HEK293 (cell line): ENCODE results near the gene LAMC3.
A peak's percentile ranks its signal among the peaks of the same experiment; 100 is the strongest.

ENCODE experiments used
- CTCF ChIA-PET: fragments of 350-600 bp; formaldehyde crosslinking; extraction: SDS; loops from one replicate; lab custom pipeline; 2021; ENCODE audit warnings: antibody characterized with exemption; lab: Yijun Ruan, JAX
- POLR2A ChIA-PET: fragments of 300-600 bp; formaldehyde crosslinking; extraction: SDS; loops from one replicate; lab custom pipeline; 2020; ENCODE audit warnings: antibody characterized with exemption, inconsistent platforms; lab: Yijun Ruan, JAX
- H3K27ac ChIP-seq: fragments of 200-500 bp; sonication (Bioruptor generic); 2 replicates; pipeline ENCODE4 v1.5.1; 2014; ENCODE audit warnings: low read depth, low read length, control low read depth, inconsistent platforms; ENCODE audit errors: extremely low read depth
- H3K36me3 ChIP-seq, 2 experiments: fragments of 200-500 bp in 1 of 2; sonication (Bioruptor generic) in 1 of 2; 1 replicate in 1 of 2; 2 replicates in 1 of 2; pipeline ENCODE4 v1.5.1; 2014 to 2017; ENCODE audit warnings: inconsistent platforms in 2 of 2, low read length in 2 of 2; ENCODE audit not compliant: control insufficient read depth in 2 of 2, insufficient read depth in 1 of 2
- H3K4me1 ChIP-seq: fragments of 200-500 bp; sonication (Bioruptor generic); 2 replicates; pipeline ENCODE4 v1.5.1; 2014; ENCODE audit warnings: mild to moderate bottlenecking, low read length, inconsistent platforms; ENCODE audit not compliant: control insufficient read depth, insufficient read depth
- H3K4me3 ChIP-seq: 2 replicates; pipeline ENCODE4 v1.5.1; 2011; ENCODE audit warnings: low read depth, mild to moderate bottlenecking, control low read depth, low read length, moderate library complexity
- H3K9me3 ChIP-seq: fragments of 200-500 bp; sonication (Bioruptor generic); 2 replicates; pipeline ENCODE4 v1.5.1; 2014; ENCODE audit warnings: low read depth, low read length, inconsistent platforms; ENCODE audit not compliant: control insufficient read depth, insufficient read depth
- EGR2 ChIP-seq: fragments of 450-650 bp; formaldehyde crosslinking; IDR thresholded peaks from 2 replicates; pipeline ENCODE4 v1.5.1; 2016; ENCODE audit warnings: low read depth, missing biosample characterization, missing genetic modification characterization
- GLI2 ChIP-seq: fragments of 450-650 bp; formaldehyde crosslinking; IDR thresholded peaks from 2 replicates; pipeline ENCODE4; 2017; ENCODE audit warnings: missing biosample characterization, missing genetic modification characterization, low read depth, borderline replicate concordance
- KLF17 ChIP-seq: fragments of 450-650 bp; formaldehyde crosslinking; IDR thresholded peaks from 2 replicates; pipeline ENCODE4 v1.5.1; 2016; ENCODE audit warnings: missing biosample characterization, missing genetic modification characterization
- MYNN ChIP-seq: fragments of 450-650 bp; formaldehyde crosslinking; IDR thresholded peaks from 2 replicates; pipeline ENCODE4 v1.5.1; 2016; ENCODE audit warnings: missing biosample characterization, missing genetic modification characterization, borderline replicate concordance
- SCRT2 ChIP-seq: fragments of 450-650 bp; formaldehyde crosslinking; IDR thresholded peaks from 2 replicates; pipeline ENCODE4 v1.5.1; 2016; ENCODE audit warnings: missing biosample characterization, missing genetic modification characterization
- SETDB1 ChIP-seq: IDR thresholded peaks from one replicate; pipeline ENCODE4 v1.6.1; 2017; ENCODE audit warnings: mild to moderate bottlenecking, low read length, moderate library complexity, mixed read lengths; ENCODE audit not compliant: insufficient read length
- ZBTB26 ChIP-seq: fragments of 450-650 bp; formaldehyde crosslinking; optimal IDR thresholded peaks from 2 replicates; pipeline ENCODE3; 2016; ENCODE audit warnings: missing biosample characterization, mild to moderate bottlenecking, missing genetic modification characterization
- ZFHX2 ChIP-seq: fragments of 450-650 bp; formaldehyde crosslinking; conservative IDR thresholded peaks from 2 replicates; pipeline ENCODE4 v1.5.1; 2016; ENCODE audit warnings: missing biosample characterization, missing genetic modification characterization
- ZFP37 ChIP-seq: fragments of 450-650 bp; formaldehyde crosslinking; IDR thresholded peaks from 2 replicates; pipeline ENCODE4 v1.5.1; 2016; ENCODE audit warnings: missing biosample characterization, missing genetic modification characterization
- ZNF133 ChIP-seq: fragments of 450-650 bp; formaldehyde crosslinking; IDR thresholded peaks from 2 replicates; pipeline ENCODE4 v1.5.1; 2016; ENCODE audit warnings: missing biosample characterization, missing genetic modification characterization
- ZNF140 ChIP-seq: fragments of 450-650 bp; formaldehyde crosslinking; IDR thresholded peaks from 2 replicates; pipeline ENCODE4 v1.5.1; 2016; ENCODE audit warnings: missing biosample characterization, missing genetic modification characterization
- ZNF146 ChIP-seq: fragments of 450-650 bp; formaldehyde crosslinking; IDR thresholded peaks from 2 replicates; pipeline ENCODE4 v1.5.1; 2016; ENCODE audit warnings: missing biosample characterization, missing genetic modification characterization
- ZNF169 ChIP-seq: fragments of 450-650 bp; formaldehyde crosslinking; IDR thresholded peaks from 2 replicates; pipeline ENCODE4 v1.5.1; 2016; ENCODE audit warnings: missing biosample characterization, missing genetic modification characterization
- ZNF24 ChIP-seq: fragments of 450-650 bp; formaldehyde crosslinking; IDR thresholded peaks from 2 replicates; pipeline ENCODE4 v1.5.1; 2016; ENCODE audit warnings: missing biosample characterization, missing genetic modification characterization
- ZNF302 ChIP-seq: fragments of 450-650 bp; formaldehyde crosslinking; IDR thresholded peaks from 2 replicates; pipeline ENCODE4 v1.5.1; 2016; ENCODE audit warnings: missing biosample characterization, missing genetic modification characterization, low read depth
- ZNF324 ChIP-seq: fragments of 450-650 bp; formaldehyde crosslinking; IDR thresholded peaks from 2 replicates; pipeline ENCODE4 v1.5.1; 2016; ENCODE audit warnings: missing biosample characterization, missing genetic modification characterization
- ZNF404 ChIP-seq: fragments of 450-650 bp; formaldehyde crosslinking; IDR thresholded peaks from 2 replicates; pipeline ENCODE4 v1.5.1; 2017; ENCODE audit warnings: missing biosample characterization, missing genetic modification characterization
- ZNF621 ChIP-seq: fragments of 450-650 bp; formaldehyde crosslinking; IDR thresholded peaks from 2 replicates; pipeline ENCODE4 v1.5.1; 2017; ENCODE audit warnings: missing biosample characterization, missing genetic modification characterization
- ZNF654 ChIP-seq: fragments of 450-650 bp; formaldehyde crosslinking; IDR thresholded peaks from 2 replicates; pipeline ENCODE4 v1.5.1; 2016; ENCODE audit warnings: low read depth, missing biosample characterization, missing genetic modification characterization
- ZNF791 ChIP-seq: fragments of 450-650 bp; formaldehyde crosslinking; IDR thresholded peaks from 2 replicates; pipeline ENCODE4 v1.5.1; 2016; ENCODE audit warnings: missing biosample characterization, missing genetic modification characterization
- ZNF830 ChIP-seq: fragments of 450-650 bp; IDR thresholded peaks from 2 replicates; pipeline ENCODE4 v1.5.0; 2018; ENCODE audit warnings: missing biosample characterization, missing genetic modification characterization, low read depth, mild to moderate bottlenecking, moderate library complexity
- TF ChIP-seq, protein P1 (sequence below): fragments of 450-650 bp; formaldehyde crosslinking; IDR thresholded peaks from 2 replicates; pipeline ENCODE4 v1.5.1; 2016; ENCODE audit warnings: missing biosample characterization, missing genetic modification characterization
- TF ChIP-seq, protein P2 (sequence below): fragments of 450-650 bp; formaldehyde crosslinking; IDR thresholded peaks from 2 replicates; pipeline ENCODE4 v1.5.1; 2016; ENCODE audit warnings: missing biosample characterization, missing genetic modification characterization

LAMC3 gene

DNA sequence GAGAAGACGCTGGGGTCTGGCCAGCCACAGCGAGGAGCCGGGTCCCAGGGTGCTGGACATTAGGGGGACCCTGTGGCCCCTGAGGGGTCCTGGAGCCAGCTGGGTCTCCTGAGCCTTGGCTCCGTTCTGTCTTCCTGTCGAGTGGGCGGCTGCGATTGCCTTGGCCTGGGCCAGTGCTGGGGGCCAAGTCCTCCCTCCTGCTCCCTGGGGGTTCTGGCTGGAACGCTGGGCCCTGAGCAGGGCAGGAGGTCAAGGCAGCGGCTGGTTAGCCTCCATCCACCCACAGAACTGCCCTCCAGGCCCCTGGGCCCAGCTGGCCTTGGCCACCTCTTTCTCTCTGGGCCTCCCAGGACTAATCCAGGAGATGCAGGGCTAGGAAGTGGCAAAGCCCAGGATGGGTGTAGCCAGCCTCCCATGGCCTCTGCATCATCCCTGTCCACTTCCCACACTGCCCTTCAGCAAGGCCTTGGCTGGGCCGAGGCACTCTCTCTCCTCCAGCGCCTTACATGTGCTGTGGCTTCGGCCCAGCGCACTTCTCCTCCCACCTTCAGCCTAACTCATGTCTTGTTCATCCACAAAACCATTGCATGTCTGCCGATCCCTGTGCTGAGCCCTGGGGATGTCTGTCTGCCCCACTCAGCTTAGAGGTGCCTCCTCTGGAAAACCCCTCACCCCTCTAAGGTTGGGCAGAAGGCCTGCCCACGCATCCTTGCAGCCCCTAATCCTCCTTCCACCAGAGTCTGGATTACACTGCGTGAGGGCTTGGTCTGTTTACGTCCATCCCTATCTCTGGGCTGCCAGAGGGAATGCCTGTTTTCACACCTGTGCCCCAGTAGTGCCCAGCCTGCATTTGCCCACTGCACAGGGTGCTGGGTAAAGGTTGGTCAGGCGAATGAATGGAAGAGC, 5.0 kb downstream of the LAMC3 start:
- POLR2A ChIA-PET, result no interaction called here
- Histone ChIP-seq H3K4me3 (no peak overlapping the region), H3K27ac (no peak overlapping the region), H3K4me1 (no peaks in the 10 kb centered on the region), H3K36me3 (no peaks in the 10 kb centered on the region), H3K9me3 (no peaks in the 10 kb centered on the region)
- CTCF ChIA-PET, result interaction anchor here (0.6 to 1.7 kb wide), 6 partner anchors 16 to 180 kb away, joined by 3 to 12 read pairs (median 3); no protein-coding TSS in a partner anchor
- no peak for TF ChIP-seq ZNF302 (tag by site-specific recombination)
- TF ChIP-seq EGR2 (tag by site-specific recombination), result 0 out of 2 replicates have a peak, but pooled peaks have one; percentile 17
- TF ChIP-seq, protein P1, sequence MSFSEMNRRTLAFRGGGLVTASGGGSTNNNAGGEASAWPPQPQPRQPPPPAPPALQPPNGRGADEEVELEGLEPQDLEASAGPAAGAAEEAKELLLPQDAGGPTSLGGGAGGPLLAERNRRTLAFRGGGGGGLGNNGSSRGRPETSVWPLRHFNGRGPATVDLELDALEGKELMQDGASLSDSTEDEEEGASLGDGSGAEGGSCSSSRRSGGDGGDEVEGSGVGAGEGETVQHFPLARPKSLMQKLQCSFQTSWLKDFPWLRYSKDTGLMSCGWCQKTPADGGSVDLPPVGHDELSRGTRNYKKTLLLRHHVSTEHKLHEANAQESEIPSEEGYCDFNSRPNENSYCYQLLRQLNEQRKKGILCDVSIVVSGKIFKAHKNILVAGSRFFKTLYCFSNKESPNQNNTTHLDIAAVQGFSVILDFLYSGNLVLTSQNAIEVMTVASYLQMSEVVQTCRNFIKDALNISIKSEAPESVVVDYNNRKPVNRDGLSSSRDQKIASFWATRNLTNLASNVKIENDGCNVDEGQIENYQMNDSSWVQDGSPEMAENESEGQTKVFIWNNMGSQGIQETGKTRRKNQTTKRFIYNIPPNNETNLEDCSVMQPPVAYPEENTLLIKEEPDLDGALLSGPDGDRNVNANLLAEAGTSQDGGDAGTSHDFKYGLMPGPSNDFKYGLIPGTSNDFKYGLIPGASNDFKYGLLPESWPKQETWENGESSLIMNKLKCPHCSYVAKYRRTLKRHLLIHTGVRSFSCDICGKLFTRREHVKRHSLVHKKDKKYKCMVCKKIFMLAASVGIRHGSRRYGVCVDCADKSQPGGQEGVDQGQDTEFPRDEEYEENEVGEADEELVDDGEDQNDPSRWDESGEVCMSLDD, result no peak
- TF ChIP-seq ZFHX2, result 0 out of 2 replicates have a peak, but pooled peaks have one; percentile 3
- 0 out of 2 replicates have a peak, but pooled peaks have one; percentile 12 for TF ChIP-seq SCRT2 (tag by site-specific recombination)
- TF ChIP-seq, all 188 proteins: peak for 3

DNA sequence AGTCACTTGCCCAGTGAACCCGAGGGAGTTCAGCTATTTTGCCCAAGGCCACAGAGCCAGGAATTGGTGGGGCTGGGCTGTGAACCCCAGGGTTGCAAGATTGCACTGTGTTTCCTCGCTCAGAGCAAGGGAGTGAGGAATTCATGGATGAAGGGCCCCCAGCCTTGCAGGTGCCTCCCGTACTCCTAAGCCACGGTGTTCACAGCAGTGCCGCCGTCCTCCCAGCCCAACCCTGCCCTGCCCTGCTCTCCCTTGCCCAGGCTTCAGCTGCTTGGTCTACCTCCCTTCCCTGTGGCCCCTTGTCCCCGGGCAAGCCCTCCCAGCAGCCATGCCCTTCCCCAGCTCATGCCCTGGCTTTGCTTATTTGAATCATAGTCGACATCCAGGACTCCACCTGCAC, 6.1 kb downstream of the LAMC3 start:
- POLR2A ChIA-PET, result no interaction called here
- no peak overlapping the region for H3K27ac ChIP-seq
- TF ChIP-seq ZNF140 (tag by site-specific recombination), result no peak
- no peak for TF ChIP-seq ZNF791
- no peak for TF ChIP-seq ZNF654
- TF ChIP-seq GLI2 (tag by site-specific recombination), result no peak
- TF ChIP-seq ZFP37, result no peak
- TF ChIP-seq ZNF830 (tag by site-specific recombination), result no peak
- H3K36me3 ChIP-seq, result no peaks in the 10 kb centered on the region
- H3K4me1 ChIP-seq, result no peaks in the 10 kb centered on the region
- H3K9me3 ChIP-seq, result no peaks in the 10 kb centered on the region
- CTCF ChIA-PET, result interaction anchor here (0.6 to 1.7 kb wide), 5 partner anchors 31 to 273 kb away, joined by 3 to 12 read pairs (median 3); no protein-coding TSS in a partner anchor
- no peak overlapping the region for H3K4me3 ChIP-seq

GRCh38 chr9:131015876-131016397, 7.0 kb downstream of the LAMC3 start:
- H3K4me3 ChIP-seq, result no peak overlapping the region
- no peak overlapping the region for H3K27ac ChIP-seq
- no peaks in the 10 kb centered on the region for H3K36me3 ChIP-seq
- H3K4me1 ChIP-seq, result no peaks in the 10 kb centered on the region
- no peaks in the 10 kb centered on the region for H3K9me3 ChIP-seq
- POLR2A ChIA-PET, result no interaction called here
- CTCF ChIA-PET, result interaction anchor here (0.6 to 1.6 kb wide), 7 partner anchors 18 to 1757 kb away, joined by 3 to 9 read pairs (median 3); no protein-coding TSS in a partner anchor
- TF ChIP-seq MYNN (tag by site-specific recombination), result no peak
- TF ChIP-seq ZNF24, result no peak
- no peak for TF ChIP-seq ZBTB26 (tag by site-specific recombination)
- TF ChIP-seq, protein P2, sequence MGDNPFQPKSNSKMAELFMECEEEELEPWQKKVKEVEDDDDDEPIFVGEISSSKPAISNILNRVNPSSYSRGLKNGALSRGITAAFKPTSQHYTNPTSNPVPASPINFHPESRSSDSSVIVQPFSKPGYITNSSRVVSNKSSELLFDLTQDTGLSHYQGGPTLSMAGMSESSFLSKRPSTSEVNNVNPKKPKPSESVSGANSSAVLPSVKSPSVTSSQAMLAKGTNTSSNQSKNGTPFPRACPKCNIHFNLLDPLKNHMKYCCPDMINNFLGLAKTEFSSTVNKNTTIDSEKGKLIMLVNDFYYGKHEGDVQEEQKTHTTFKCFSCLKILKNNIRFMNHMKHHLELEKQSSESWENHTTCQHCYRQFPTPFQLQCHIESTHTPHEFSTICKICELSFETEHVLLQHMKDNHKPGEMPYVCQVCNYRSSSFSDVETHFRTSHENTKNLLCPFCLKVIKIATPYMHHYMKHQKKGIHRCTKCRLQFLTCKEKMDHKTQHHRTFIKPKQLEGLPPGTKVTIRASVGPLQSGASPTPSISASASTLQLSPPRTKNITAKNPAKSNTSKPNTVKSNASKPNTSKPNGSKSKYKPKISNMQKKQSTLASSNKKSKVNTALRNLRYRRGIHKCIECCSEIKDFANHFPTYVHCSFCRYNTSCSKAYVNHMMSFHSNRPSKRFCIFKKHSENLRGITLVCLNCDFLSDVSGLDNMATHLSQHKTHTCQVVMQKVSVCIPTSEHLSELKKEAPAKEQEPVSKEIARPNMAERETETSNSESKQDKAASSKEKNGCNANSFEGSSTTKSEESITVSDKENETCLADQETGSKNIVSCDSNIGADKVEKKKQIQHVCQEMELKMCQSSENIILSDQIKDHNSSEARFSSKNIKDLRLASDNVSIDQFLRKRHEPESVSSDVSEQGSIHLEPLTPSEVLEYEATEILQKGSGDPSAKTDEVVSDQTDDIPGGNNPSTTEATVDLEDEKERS (tag by site-specific recombination), result 0 out of 2 replicates have a peak, but pooled peaks have one; percentile 33
- TF ChIP-seq ZNF133 (tag by site-specific recombination), result no peak
- TF ChIP-seq ZNF146 (tag by site-specific recombination), result peak; percentile 98
- TF ChIP-seq ZNF621 (tag by site-specific recombination), result no peak
- TF ChIP-seq ZNF169 (tag by site-specific recombination), result no peak
- TF ChIP-seq ZNF324 (tag by site-specific recombination), result no peak
- no peak for TF ChIP-seq ZNF404 (tag by site-specific recombination)
- 0 out of 2 replicates have a peak, but pooled peaks have one; percentile 29 for TF ChIP-seq KLF17 (tag by site-specific recombination)
- no peak for TF ChIP-seq SETDB1
